ENCODE data around the gene TACR1. TPM values are rescaled to one million over a fixed set of nuclear protein-coding genes. Genes with fewer than 3 reads are reported as not detected.
A peak's percentile ranks its signal among the peaks of the same experiment; 100 is the strongest.

The TACR1 gene
- total and polyA plus RNA-seq, 2 of the 4 experiments (the other 2 are of a cell fraction), result under 0.01 to 0.09 TPM

- Histone ChIP-seq H3K36me3 (ENCODE audit: control insufficient read depth, insufficient read depth, low read length) (no peaks in the 10 kb centered on the region), H3K56ac (ENCODE audit: extremely low read depth, insufficient read depth, low read length) (no peak overlapping the region), H3K79me1 (ENCODE audit: low read depth in 1 of 2, low read length in 2 of 2) (peaks cover 7 to 26% of the 10 kb centered on the region in 2 experiments; a peak in 3 of 4 replicates), H3K4me3 (ENCODE audit: insufficient read depth, low read depth, low read length) (no peak overlapping the region), H3K18ac (ENCODE audit: low read depth, low read length) (peak overlapping the region; percentile 67; the same call in 1 of the 2 replicates), H2AK9ac (replicated peaks; ENCODE audit: low read depth, low read length, poor library complexity) (no peak overlapping the region), H3K9me1 (ENCODE audit: insufficient read depth, low read length) (peaks cover 16% of the 10 kb centered on the region), H3K23ac (ENCODE audit: low read depth, low read length) (no peak overlapping the region), H2BK5ac (ENCODE audit: low read depth, low read length, poor library complexity, severe bottlenecking) (peak overlapping the region; percentile 60), H4K91ac (ENCODE audit: insufficient read depth, low read depth, low read length) (peak overlapping the region; percentile 95; the same call in 1 of the 2 replicates), H3K27ac (ENCODE audit: insufficient read depth, low read length) (no peak overlapping the region), H3K27me3 (ENCODE audit: control insufficient read depth, insufficient read depth, low read length) (no peaks in the 10 kb centered on the region), H4K20me1 (ENCODE audit: insufficient read depth, low read length) (no peaks in the 10 kb centered on the region), H3K9me3 (ENCODE audit: control insufficient read depth, insufficient read depth, low read length) (peaks cover 9% of the 10 kb centered on the region), H2BK120ac (ENCODE audit: low read depth, low read length) (peak overlapping the region; percentile 89), H2BK15ac (ENCODE audit: low read depth, low read length) (peak overlapping the region; percentile 57; the same call in 1 of the 3 replicates), H3K9ac (ENCODE audit: low read depth, low read length) (no peak overlapping the region), H2BK20ac (ENCODE audit: low read depth, low read length) (peak overlapping the region; percentile 70), H3K4me1 (ENCODE audit: control insufficient read depth, insufficient read depth, low read length) (peaks cover 12% of the 10 kb centered on the region), H3K14ac (replicated peaks; ENCODE audit: low read depth, low read length) (0 out of 2 replicates have a peak overlapping the region, but pooled peaks have one; percentile 94), H4K8ac (ENCODE audit: low read depth in 2 of 2, low read length in 2 of 2) (peak overlapping the region in 1 of 2 experiments; percentile 71; a peak in 1 of 4 replicates), H4K5ac (ENCODE audit: low read depth, low read length) (peak overlapping the region; percentile 64; the same call in 1 of the 2 replicates), H3K4me2 (ENCODE audit: low read depth, low read length) (no peak overlapping the region; the same call in 1 of the 2 replicates), H2AFZ (replicated peaks; ENCODE audit: low read length, poor library complexity) (no peak overlapping the region), H3K4ac (ENCODE audit: low read depth, low read length) (peak overlapping the region; percentile 97; the same call in 1 of the 2 replicates), H2AK5ac (ENCODE audit: low read depth, low read length) (peak overlapping the region; percentile 98)
- in situ Hi-C loops (cut with MboI; ENCODE audit: low sequenced_read_pairs) (no loop called here), dilution Hi-C loops (cut with HindIII; ENCODE audit: low sequenced_read_pairs, unreplicated experiment) (no loop called here), intact Hi-C loops (cut with micrococcal nuclease) (no loop called here)
- WGBS, 2 experiments (ENCODE audit: extremely low coverage in 2 of 2, insufficient read length in 1 of 2), result no CpG with 5 or more reads among the region's 4 CpGs
- peak; percentile 43 for DNase-seq
- ATAC-seq (ENCODE audit: low read depth), result no peak
- POLR2A ChIA-PET (ENCODE audit: unreplicated experiment), result no interaction called here
- BruUV-seq (replicated peaks), result no TSS peak
- TF ChIP-seq RAD21 (IDR thresholded peaks at IDR 0.05; ENCODE audit: low read length) (peak; percentile 57), SMC3 (IDR thresholded peaks at IDR 0.05; ENCODE audit: low read depth, low read length) (peak; percentile 38; the same call in 1 of the 2 replicates), USF2 (IDR thresholded peaks at IDR 0.05; ENCODE audit: low read depth, low read length) (no peak), CTCF (conservative IDR thresholded peaks at IDR 0.05; ENCODE audit: low read depth, low read length) (peak; percentile 45)
- CTCF ChIA-PET, result interaction anchor here (0.7 to 2.4 kb wide), 4 partner anchors 20 to 322 kb away, joined by 3 to 11 read pairs (median 4); partner anchors contain the start of gene TACR1
These were observed 42.4 kb upstream of the TACR1 start for GRCh38 chr2:75241696-75242095.
